HCT116 (cell line): Measurements from ENCODE around the gene LDB2. TPM values are rescaled to one million over a fixed set of nuclear protein-coding genes. Genes with fewer than 3 reads are reported as not detected.

Experiments
- ATAC-seq: fragments of 200-7000 bp; cut with Tn5 transposase; 2 replicates; pipeline ENCODE4 v1.9.1; 2020; ENCODE audit warnings: mild to moderate bottlenecking, moderate library complexity
- BruUV-seq: library from RNA; stranded (reverse); fragments of 400-500 nt; replicated peaks from 2 replicates; lab custom pipeline; 2021; lab: Mats Ljungman, UMichigan
- CTCF ChIA-PET: fragments of 300-600 bp; sonication (Branson Sonifier 250); formaldehyde crosslinking; loops from one replicate; lab custom pipeline; 2021; ENCODE audit warnings: antibody characterized with exemption; lab: Charles Lee
- POLR2A ChIA-PET: fragments of 300-600, 350-600 bp; sonication (Branson Sonifier 250); formaldehyde crosslinking; loops from one replicate; lab custom pipeline; 2021; ENCODE audit warnings: antibody characterized with exemption; lab: Charles Lee
- RAD21 ChIA-PET, 2 experiments: fragments of 300-600 bp; sonication (Branson Sonifier 250); formaldehyde crosslinking; loops; one replicate each; lab custom pipeline; 2023; ENCODE audit warnings: low total read pairs in 2 of 2; ENCODE audit not compliant: uncharacterized antibody in 2 of 2, unreplicated experiment in 2 of 2, low non-redundant PET in 1 of 2; lab: Charles Lee
- DNase-seq: peaks from one replicate; pipeline ENCODE4 v3.0.0-alpha.2; 2010; ENCODE audit warnings: low read depth, low spot score
- H2AFZ ChIP-seq: fragments of 200-600 bp; shearing (Covaris generic), sonication (generic); 2 replicates; pipeline ENCODE4 v1.6.1; 2017; ENCODE audit warnings: low read depth, mixed run types, mixed read lengths, antibody characterized with exemption, low read length; ENCODE audit not compliant: poor library complexity, severe bottlenecking
- H3K27ac ChIP-seq: 2 replicates; pipeline ENCODE4 v1.5.1; 2012; ENCODE audit warnings: low read depth, low read length
- H3K27me3 ChIP-seq: fragments of 200-600 bp; sonication (generic); 2 replicates; pipeline ENCODE4 v1.6.1; 2016; ENCODE audit warnings: mixed run types, low read length, mixed read lengths; ENCODE audit not compliant: insufficient read depth
- H3K36me3 ChIP-seq, 2 experiments: fragments of 200-500 bp in 1 of 2; fragments of 200-600 bp in 1 of 2; sonication (Bioruptor generic) in 1 of 2; sonication (generic) in 1 of 2; 2 replicates each; pipeline versions ENCODE4 v1.5.1 to v1.6.1; 2014 to 2016; ENCODE audit warnings: low read length in 2 of 2, inconsistent platforms in 1 of 2, mixed read lengths in 1 of 2, mixed run types in 1 of 2; ENCODE audit not compliant: insufficient read depth in 2 of 2, control insufficient read depth in 1 of 2
- H3K4me1 ChIP-seq, 2 experiments: fragments of 200-600 bp in 1 of 2; sonication (generic) in 1 of 2; 2 replicates each; pipeline versions ENCODE4 v1.5.1 to v1.6.1; 2012 to 2017; ENCODE audit warnings: low read length in 2 of 2, inconsistent platforms in 1 of 2, mild to moderate bottlenecking in 1 of 2, mixed read lengths in 1 of 2, mixed run types in 1 of 2, moderate library complexity in 1 of 2; ENCODE audit not compliant: insufficient read depth in 2 of 2, control insufficient read depth in 1 of 2
- H3K4me2 ChIP-seq: fragments of 200-600 bp; sonication (generic); 2 replicates; pipeline ENCODE4 v1.6.1; 2017; ENCODE audit warnings: mixed run types, low read length, mixed read lengths
- H3K4me3 ChIP-seq, 2 experiments: fragments of 200-600 bp in 1 of 2; sonication (generic) in 1 of 2; replicated peaks in 1 of 2; 2 replicates each; pipeline ENCODE4 v1.5.1; 2011 to 2016; ENCODE audit warnings: low read length in 2 of 2, control low read depth in 1 of 2, low read depth in 1 of 2, mild to moderate bottlenecking in 1 of 2, mixed read lengths in 1 of 2, mixed run types in 1 of 2
- H3K79me2 ChIP-seq: fragments of 200-600 bp; sonication (generic); 2 replicates; pipeline ENCODE4 v1.6.1; 2017; ENCODE audit warnings: mild to moderate bottlenecking, mixed run types, low read length, moderate library complexity, mixed read lengths; ENCODE audit not compliant: insufficient read depth
- H3K9ac ChIP-seq: fragments of 200-600 bp; sonication (generic); 2 replicates; pipeline ENCODE4 v1.6.1; 2016; ENCODE audit warnings: low read length, mixed read lengths
- H3K9me2 ChIP-seq: fragments of 200-600 bp; sonication (generic), shearing (Covaris generic); 2 replicates; pipeline ENCODE4 v1.6.1; 2017; ENCODE audit warnings: mixed run types, mild to moderate bottlenecking, moderate library complexity; ENCODE audit not compliant: insufficient read depth
- H3K9me3 ChIP-seq, 2 experiments: fragments of 200-500 bp in 1 of 2; fragments of 200-600 bp in 1 of 2; sonication (Bioruptor generic) in 1 of 2; sonication (generic) in 1 of 2; 2 replicates each; pipeline ENCODE4 v1.6.1; 2014 to 2017; ENCODE audit warnings: low read length in 2 of 2, mixed read lengths in 2 of 2, inconsistent platforms in 1 of 2, low read depth in 1 of 2, mild to moderate bottlenecking in 1 of 2, mixed run types in 1 of 2, moderate library complexity in 1 of 2; ENCODE audit not compliant: control insufficient read depth in 1 of 2, insufficient read depth in 1 of 2
- H4K20me1 ChIP-seq: fragments of 200-600 bp; sonication (generic), shearing (Covaris generic); 2 replicates; pipeline ENCODE4 v1.6.1; 2017; ENCODE audit warnings: mixed run types, mild to moderate bottlenecking, moderate library complexity; ENCODE audit not compliant: insufficient read depth
- CBX3 ChIP-seq: IDR thresholded peaks from 2 replicates; pipeline ENCODE4 v1.6.1; 2012; ENCODE audit warnings: low read depth
- CEBPB ChIP-seq: IDR thresholded peaks from 2 replicates; pipeline ENCODE4 v1.6.1; 2012; ENCODE audit warnings: low read depth
- CTCF ChIP-seq, 3 experiments: fragments of 200-600 bp in 1 of 3; sonication (generic) in 1 of 3; IDR thresholded peaks in 2 of 3; conservative IDR thresholded peaks in 1 of 3; 2 replicates each; pipeline ENCODE4 v1.5.1; 2012 to 2017; ENCODE audit warnings: low read depth in 2 of 3, low read length in 2 of 3, antibody characterized with exemption in 1 of 3, borderline replicate concordance in 1 of 3, control low read depth in 1 of 3, mild to moderate bottlenecking in 1 of 3, mixed read lengths in 1 of 3, mixed run types in 1 of 3, moderate library complexity in 1 of 3; ENCODE audit not compliant: insufficient read depth in 1 of 3
- EGR1 ChIP-seq: IDR thresholded peaks from 2 replicates; pipeline ENCODE4 v1.6.1; 2012; ENCODE audit warnings: low read depth
- ELF1 ChIP-seq: IDR thresholded peaks from 2 replicates; pipeline ENCODE4 v1.6.1; 2012; ENCODE audit warnings: low read depth, borderline replicate concordance
- EZH2 ChIP-seq: fragments of 200-600 bp; sonication (generic); IDR thresholded peaks from 2 replicates; pipeline ENCODE4 v1.6.1; 2017; ENCODE audit warnings: antibody characterized with exemption, mixed run types
- FOSL1 ChIP-seq: IDR thresholded peaks from 2 replicates; pipeline ENCODE4 v1.6.1; 2012; ENCODE audit warnings: low read depth
- JUND ChIP-seq: IDR thresholded peaks from 2 replicates; pipeline ENCODE4 v1.6.1; 2012
- POLR2A ChIP-seq: IDR thresholded peaks from 2 replicates; pipeline ENCODE4 v1.7.0; 2011; ENCODE audit warnings: borderline replicate concordance; ENCODE audit not compliant: insufficient read depth, insufficient read length; ENCODE audit errors: extremely low read depth
- POLR2AphosphoS5 ChIP-seq: IDR thresholded peaks from 2 replicates; pipeline ENCODE4 v1.6.1; 2011; ENCODE audit warnings: mild to moderate bottlenecking, low read depth, low read length, moderate library complexity
- RAD21 ChIP-seq: IDR thresholded peaks from 2 replicates; pipeline ENCODE4 v1.6.1; 2012; ENCODE audit warnings: low read depth, mild to moderate bottlenecking
- SIN3A ChIP-seq: IDR thresholded peaks from 2 replicates; pipeline ENCODE4 v1.6.1; 2012; ENCODE audit warnings: low read depth
- SP1 ChIP-seq: IDR thresholded peaks from 2 replicates; pipeline ENCODE4 v1.6.1; 2012; ENCODE audit warnings: low read depth
- SRF ChIP-seq: IDR thresholded peaks from 2 replicates; pipeline ENCODE4 v1.6.1; 2012; ENCODE audit warnings: low read depth
- TCF7L2 ChIP-seq: IDR thresholded peaks from 2 replicates; pipeline ENCODE4 v1.7.0; 2011; ENCODE audit warnings: borderline replicate concordance, inconsistent platforms; ENCODE audit not compliant: insufficient read depth, insufficient read length; ENCODE audit errors: extremely low read depth
- YY1 ChIP-seq: IDR thresholded peaks from 2 replicates; pipeline ENCODE4 v1.6.1; 2011; ENCODE audit warnings: low read length, low read depth, moderate library complexity, mild to moderate bottlenecking; ENCODE audit not compliant: insufficient replicate concordance; ENCODE audit errors: extremely low read depth
- ZNF274 ChIP-seq: fragments of 200-500 bp; sonication (Bioruptor generic); IDR thresholded peaks from 2 replicates; pipeline ENCODE4 v1.6.1; 2014; ENCODE audit warnings: mild to moderate bottlenecking, low read depth, low read length, inconsistent platforms
- intact Hi-C: fragments of 100-400 bp; cut with micrococcal nuclease; formaldehyde crosslinking; loops from 2 replicates; pipeline ENCODE4 v1.10.0; 2022
- total RNA-seq: library from RNA; stranded (reverse); gene quantifications from one replicate; pipeline ENCODE4 v1.2.1, GENCODE V29; 2021; ENCODE audit not compliant: unreplicated experiment

Gene LDB2
- total RNA-seq, 1 experiment from 2014 or later = 0.12 TPM

DNA sequence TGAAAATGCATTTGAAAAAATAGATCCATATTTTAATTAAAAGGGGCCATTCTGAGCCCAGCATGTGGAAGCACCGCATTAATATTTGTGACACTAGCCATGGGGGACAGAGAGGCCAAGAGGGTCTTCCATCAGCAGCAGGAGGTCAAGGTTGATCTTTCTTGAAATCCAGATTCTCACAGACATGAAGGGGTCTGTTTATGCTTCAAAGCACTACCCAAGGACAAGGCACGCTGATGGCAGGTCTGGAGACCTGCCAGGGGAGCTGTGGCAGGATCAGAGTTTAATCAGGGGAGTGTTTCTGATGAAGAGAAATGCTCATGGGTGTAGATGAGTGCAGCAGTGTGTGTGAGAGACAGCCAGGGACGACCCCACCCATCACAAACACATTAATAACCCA is 243.3 kb downstream of the LDB2 start:
- H3K9me3 ChIP-seq = no peaks in the 10 kb centered on the region
- no peaks in the 10 kb centered on the region for H4K20me1 ChIP-seq
- no peak for DNase-seq
- POLR2A ChIA-PET = no interaction called here
- no peak overlapping the region for H3K9ac ChIP-seq
- BruUV-seq = no TSS peak
- no peak for TF ChIP-seq POLR2A
- TF ChIP-seq FOSL1 = no peak
- no peak for TF ChIP-seq JUND
- no peak for TF ChIP-seq CTCF (IDR thresholded peaks at IDR 0.05 in 2 of 3, conservative IDR thresholded peaks at IDR 0.05 in 1 of 3; ENCODE audit: borderline replicate concordance in 1 of 3, insufficient read depth in 1 of 3, low read depth in 2 of 3, low read length in 2 of 3)
- no peak for TF ChIP-seq YY1
- no peak for TF ChIP-seq RAD21
- no peak for TF ChIP-seq EZH2
- TF ChIP-seq SRF = no peak
- TF ChIP-seq SP1 = no peak
- TF ChIP-seq CEBPB = no peak
- TF ChIP-seq POLR2AphosphoS5 = no peak
- TF ChIP-seq SIN3A = no peak
- TF ChIP-seq CBX3 = no peak
- TF ChIP-seq ELF1 = no peak
- TF ChIP-seq TCF7L2 = no peak
- TF ChIP-seq ZNF274 = no peak
- no peak for TF ChIP-seq EGR1
- TF ChIP-seq, all 23 proteins: peak for 0
- Histone ChIP-seq H3K27ac (no peak overlapping the region), H3K4me1 (no peaks in the 10 kb centered on the region), H3K27me3 (peaks cover 15% of the 10 kb centered on the region), H3K79me2 (no peaks in the 10 kb centered on the region), H3K4me2 (no peak overlapping the region), H3K36me3 (no peaks in the 10 kb centered on the region), H3K4me3 (no peak overlapping the region), H2AFZ (no peak overlapping the region), H3K9me2 (no peaks in the 10 kb centered on the region)
- no peak for ATAC-seq
- intact Hi-C loops = no loop called here
- RAD21 ChIA-PET = no interaction called here
- CTCF ChIA-PET = no interaction called here
